Stimulated activated CD8-positive, alpha-beta memory T cell treated with anti-CD3 and anti-CD28 coated beads, Interleukin-4, amount 100 ng/mL, for 1 hour (primary cell): ENCODE results near the gene SKI.

Source experiments
- DNase-seq, 2 donors: peaks; one replicate each; pipeline ENCODE4 v3.0.0-alpha.2; 2020; ENCODE audit warnings: low read depth in 2 of 2, low spot score in 1 of 2

Gene SKI

DNA sequence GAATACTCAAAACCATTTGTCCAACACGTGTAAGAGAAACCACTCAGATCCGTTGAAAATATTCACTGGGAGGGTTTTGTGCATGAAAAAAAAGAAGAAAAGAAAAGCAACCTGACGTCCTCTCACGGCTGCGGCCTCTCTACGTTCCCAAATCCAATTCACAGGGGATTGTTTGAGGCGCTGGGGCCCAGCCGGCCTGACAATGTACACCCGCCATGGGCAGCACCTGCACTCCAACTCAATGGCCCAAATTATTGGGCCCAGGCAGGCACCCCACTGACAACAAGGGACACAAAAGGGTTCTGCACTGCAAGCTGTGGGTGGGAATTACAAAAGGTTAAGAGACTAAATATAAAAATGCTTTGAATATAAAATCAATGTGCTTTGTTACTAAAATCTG is 121.7 kb downstream of the SKI start:
- no peak for DNase-seq

DNA sequence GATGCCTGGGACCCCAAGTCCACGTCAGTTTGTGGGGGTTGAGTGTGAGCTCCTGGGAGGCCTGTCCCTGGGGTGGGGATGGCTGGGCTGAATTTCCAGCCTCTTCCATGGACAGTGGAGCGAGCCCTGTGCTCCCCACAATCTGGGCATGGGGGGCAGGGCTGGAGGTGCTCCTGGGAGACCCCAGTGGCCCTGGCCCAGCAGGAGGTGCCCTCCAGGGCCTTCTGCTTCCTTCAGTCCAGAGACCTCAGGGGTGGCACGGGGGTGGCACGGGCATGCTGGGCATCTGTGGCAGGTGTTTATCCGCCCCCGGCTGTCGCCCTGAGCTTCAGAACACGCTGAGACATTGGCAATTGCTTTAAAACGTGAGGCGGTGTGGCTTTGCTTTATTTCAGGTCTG is 122.4 kb downstream of the SKI start:
- DNase-seq, result no peak

DNA sequence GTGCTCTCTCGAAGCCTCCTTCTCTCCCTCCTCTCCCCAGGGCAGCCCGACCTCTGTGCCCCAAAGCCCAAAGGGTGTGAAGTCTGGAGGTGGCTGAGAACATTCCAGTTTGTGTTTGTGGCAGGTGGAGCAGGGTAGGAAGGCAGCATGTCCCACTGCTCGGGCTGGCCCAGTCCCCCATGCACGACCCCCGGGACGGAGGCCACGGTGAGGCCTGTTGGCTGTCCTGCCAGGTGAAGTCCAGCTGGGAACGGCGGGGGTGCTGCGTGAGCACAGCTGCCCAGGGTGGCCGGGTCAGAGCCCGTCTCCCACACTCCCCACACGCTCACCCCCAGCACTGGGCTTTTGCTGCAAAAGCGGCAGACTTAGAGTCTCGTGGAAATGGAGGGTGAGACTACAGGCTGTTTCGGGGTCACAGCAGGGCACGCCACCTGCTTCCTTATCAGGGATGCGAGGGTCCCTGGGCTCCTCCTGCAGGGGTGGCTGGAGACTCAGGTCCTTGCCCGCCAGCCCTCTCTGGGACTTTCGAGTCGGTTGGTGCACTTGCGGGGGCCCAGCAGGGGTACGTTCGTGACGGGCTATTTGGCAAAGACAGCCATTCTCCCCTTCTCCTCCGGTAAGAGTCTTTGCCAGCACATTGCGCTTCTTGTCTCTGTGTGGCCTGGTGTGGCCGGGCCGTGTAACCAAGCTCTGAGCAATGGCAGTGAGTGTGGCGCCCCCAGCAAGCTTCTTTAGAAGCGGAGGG is 123.0 kb downstream of the SKI start:
- DNase-seq, result no peak

DNA sequence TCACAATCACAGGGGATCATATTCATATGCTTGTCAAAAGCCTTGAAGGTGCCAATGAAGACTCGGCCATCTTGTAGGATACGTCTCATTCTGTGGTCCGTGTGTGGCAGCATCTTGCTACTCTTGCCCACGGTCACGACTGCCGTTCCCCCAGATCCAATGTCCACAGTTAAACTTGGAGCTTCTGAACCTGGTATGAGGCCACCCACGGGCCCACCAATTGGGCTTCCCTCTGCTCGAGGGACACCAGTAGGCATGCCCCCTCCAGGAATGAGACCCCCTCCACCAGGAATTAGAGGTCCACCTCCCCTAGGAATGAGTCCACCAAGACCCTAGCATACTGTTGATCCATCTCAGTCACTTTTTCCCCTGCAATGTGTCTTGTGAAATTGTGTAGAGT is 123.6 kb downstream of the SKI start:
- no peak for DNase-seq

DNA sequence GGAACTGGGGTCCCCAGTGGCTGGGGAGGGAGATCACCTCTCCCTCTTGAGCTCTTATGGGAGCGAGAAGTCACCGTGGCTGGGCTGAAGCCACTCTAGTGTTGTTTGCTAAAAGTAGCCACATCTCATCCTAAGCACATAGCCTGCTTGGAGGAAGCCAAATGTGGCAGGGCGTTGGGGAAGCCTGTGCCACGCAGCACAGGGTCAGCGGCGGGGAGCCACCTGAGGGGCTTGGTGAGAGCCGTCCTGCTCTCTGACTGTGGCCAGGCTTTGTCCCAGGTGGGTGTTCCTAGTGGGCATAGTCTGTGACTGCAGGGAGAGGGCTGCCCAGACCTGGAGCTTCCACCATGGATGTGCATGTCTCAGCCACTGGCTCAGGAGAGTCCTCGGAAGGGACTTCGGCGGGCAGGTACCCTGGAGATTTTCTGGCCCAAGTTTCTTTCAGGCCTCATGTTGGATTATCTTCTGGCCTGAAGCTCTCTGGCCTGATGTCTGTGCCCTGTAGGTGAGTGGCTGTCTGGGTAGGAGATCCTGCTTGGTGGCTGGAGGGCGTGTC is 124.3 kb downstream of the SKI start:
- no peak for DNase-seq

DNA sequence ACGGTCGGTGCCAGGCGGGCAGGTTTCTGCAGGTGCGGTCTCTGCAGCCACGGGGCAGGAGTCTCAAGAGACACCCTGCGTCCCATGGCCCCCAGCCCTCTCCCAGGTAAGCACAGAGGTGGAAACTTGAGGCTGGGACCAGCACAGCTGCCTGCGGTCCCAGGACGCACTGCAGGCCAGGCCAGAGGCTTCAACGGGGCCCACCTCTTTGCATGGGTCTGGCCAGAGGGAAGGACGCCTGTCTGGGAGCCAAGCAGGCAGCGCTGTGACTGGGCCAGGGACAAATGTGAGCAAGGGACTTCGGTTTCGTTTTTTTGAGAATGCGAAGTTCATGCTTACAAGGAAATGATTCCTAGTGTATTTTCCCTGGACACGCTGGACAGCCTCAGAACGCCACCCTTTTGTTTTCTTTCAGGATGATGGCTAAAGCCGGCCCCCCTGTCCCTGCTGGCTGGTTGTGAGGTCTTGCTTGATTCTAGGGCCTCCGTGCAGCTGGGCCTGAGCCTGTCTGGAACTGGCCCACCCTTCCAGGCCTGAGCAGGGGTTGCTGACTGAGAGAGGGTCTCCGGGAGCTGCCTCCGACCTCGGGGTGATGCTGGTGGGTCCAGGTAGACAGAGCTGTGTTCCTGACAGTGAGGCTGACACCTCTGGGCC is 124.9 kb downstream of the SKI start:
- DNase-seq, result no peak

DNA sequence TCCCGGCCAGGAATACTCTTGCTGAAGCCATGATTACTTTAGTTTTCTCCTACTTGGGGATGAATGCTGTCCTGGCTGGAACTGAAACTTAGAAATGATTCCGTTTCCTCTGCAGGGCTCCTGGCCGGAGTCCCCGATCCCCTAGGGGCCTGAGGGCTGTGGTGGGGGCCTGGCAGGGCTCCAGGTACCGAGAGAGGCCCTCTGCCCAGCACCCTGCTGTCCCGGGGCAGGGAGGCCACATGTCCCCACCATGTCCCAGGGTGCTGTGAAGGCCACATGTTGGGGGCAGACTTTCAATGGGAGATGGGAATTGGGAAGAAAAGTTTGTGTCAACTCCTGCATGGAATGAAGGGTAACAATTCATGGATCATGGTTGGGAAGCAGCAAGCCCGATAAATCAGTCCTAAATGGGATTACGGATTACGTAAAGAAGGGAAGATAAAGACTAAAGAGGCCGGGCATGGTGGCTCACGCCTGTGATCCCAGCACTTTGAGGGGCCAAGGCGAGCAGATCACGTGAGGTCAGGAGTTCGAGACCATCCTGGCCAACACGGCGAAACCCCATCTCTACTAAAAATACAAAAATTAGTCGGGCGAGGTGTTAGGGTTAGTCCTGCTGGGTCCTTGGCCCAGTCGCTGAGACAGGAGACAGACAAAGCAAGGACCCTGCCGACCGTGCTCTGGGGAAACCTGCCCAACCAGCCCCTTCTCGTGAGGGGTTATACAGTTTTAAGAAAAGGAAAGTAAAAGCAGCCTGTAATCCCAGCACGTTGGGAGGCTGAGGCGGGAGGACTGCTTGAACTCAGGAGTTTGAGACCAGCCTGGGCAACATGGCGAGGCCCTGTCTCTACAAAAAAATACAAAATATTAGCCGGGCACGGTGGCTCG is 125.7 kb downstream of the SKI start:
- no peak for DNase-seq

DNA sequence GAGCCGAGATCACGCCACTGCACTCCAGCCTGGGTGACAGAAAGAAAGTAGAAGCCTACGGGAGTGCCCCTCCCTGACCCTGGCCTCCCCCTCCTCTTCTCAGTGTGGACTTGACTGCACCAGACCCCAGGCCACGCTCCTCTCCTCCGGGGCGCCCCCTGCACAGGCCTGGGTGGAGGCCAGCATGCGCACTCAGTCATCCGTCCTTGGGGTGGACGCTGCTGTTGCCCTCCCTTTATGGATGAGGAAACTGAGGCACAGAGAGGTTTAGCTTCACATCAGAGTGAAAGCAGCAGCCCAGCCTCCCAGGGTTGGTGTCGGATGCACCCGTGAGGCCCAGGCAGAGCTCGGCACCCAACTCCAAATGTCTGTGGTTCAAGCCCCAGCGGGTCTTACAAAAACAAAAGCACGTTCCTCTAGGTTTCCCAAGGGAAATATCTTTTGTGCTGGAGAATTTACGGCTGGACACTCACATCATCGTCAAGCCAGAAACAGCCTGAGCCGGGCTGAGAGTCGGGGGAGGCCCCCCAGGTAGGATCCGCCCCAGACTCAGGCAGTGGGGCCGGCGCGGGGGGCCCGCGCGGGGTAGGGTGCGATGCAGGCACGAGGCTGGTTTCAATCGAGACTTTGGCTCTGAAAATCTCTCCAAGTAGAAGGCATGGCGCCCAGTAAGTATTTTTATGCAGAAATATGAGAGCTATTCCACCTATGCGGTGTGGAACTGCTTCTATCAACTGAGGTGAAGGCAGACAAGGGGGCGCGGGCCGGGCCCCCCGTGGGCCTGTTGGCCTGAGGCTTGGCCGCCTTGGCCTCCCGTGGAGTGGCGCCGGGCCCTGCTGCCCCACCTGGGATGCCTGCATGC is 126.6 kb downstream of the SKI start:
- DNase-seq, result no peak

DNA sequence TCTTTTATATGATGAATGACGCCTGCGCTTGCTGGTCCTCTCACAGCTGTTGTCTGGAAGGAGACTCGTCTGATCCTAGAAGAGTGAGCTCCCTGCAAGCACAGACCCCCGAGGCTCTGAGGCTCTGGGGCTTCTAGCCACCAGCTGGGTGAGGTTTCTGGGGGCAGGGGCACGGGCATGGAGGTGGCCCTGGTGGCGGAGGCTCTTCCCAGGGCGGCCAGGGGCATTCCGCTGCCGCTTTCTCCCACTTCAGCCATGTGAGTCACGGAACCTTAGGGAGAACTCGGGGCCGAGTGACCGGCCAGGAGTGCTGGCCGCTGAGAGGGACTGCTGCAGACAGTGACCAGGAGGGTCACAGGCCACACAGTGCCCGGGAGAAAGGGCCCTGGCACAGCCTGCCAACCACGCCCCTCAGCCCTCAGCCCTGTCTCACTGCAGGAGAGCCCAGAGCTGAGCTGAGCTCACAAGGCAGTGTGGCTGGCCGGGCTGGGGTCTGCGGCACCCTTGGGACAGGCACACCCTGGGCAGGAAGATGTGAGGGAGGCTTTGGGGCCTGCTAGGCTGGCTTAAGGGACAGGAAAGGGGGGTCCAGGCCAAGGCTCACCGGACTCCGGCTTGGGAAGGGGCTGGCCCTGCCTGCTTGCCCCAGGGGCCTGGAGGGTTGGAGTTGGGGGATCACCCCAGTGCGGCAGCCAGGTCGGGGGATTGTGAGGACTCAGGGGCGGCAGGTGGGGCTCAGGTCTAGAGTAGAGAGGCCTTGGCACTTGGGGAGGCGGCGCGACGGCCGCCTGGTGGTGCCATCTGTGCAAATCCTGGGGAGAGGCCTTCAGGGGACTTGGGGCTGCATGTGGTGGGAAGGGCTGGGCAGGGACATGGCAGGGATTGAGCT is 127.5 kb downstream of the SKI start:
- no peak for DNase-seq

DNA sequence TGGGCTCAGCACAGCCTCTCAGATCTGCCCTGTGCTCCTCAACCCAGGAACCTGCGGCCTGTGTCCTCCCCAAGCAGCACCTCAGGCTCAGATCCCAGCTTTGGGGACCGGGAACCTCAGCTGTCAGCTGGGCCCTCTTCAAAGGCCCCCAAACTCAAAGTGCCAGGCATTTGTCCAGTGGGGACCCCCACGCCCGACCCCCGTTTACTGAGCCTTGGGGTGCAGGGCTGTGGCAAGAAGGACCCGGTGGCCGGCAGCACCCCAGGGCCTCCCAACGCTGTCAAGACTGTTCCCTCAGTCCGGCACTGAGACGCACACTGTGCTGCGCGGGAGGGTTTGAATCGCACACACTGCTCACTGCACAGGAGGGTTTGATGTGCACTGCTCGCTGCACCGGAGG is 128.3 kb downstream of the SKI start:
- no peak for DNase-seq

DNA sequence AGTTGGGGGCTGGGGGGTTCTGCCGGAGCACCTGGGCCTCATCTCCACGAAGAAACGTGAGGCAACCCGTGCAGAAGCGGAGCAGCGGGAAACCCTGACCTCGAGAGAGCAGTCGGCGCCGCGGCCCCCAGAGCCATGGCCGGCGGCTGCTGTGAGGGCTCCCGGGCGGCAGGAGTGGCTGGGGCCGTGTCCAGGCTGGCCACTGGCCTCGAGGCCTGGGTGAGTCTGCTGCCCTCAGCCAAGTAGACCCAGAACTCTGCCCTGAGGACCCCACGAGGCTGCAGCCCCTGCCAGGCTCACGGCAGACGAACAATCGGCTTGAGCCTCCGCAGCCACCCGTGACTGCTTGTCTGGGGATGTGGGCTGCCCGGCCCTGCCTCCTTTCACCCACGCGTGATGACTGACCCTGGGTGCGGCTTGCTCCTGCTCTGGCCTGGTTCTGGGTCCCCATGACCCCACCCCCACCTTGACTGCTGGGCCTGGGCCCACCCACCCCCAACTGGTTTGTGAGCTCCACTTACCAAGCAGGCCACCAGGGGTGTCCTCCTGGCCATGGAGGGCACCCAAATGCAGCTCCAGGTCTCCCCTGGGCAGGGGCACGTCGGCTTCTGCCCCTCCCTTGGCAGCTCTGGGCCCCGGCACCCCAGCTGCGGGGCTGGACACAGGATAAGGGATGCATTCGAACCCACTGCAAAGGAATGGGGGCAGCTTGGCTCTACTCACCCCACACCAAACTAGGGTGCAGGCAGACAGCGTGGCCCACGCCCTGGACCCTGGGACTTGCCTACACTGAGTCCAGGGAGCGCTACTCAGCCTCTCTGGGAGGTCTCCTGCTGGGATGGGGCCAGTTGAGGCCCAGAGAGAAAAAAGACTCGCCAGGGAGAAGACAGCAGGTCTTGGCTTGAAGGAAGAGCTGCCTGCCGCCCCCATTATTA is 129.1 kb downstream of the SKI start:
- DNase-seq, result no peak

DNA sequence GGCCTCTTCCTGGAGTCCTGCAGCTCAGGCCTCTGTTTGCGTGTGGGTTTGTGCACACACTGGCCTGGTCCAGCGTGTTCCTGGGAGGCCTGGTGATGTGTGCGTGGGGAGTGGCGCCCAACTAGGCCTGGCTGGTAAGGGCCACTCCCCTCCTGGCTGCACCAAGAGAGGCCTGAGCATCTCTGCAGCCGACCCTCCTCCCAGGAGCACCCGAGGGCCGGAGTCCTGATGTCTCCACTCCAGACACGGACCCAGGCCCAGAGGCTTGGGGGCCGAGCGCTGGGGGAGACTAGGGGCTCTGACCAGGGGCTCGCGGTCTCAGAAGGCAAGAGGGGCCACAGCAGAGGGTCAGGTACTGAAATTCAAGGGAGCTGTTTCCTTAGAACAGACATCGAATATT is 130.0 kb downstream of the SKI start:
- DNase-seq, result no peak

DNA sequence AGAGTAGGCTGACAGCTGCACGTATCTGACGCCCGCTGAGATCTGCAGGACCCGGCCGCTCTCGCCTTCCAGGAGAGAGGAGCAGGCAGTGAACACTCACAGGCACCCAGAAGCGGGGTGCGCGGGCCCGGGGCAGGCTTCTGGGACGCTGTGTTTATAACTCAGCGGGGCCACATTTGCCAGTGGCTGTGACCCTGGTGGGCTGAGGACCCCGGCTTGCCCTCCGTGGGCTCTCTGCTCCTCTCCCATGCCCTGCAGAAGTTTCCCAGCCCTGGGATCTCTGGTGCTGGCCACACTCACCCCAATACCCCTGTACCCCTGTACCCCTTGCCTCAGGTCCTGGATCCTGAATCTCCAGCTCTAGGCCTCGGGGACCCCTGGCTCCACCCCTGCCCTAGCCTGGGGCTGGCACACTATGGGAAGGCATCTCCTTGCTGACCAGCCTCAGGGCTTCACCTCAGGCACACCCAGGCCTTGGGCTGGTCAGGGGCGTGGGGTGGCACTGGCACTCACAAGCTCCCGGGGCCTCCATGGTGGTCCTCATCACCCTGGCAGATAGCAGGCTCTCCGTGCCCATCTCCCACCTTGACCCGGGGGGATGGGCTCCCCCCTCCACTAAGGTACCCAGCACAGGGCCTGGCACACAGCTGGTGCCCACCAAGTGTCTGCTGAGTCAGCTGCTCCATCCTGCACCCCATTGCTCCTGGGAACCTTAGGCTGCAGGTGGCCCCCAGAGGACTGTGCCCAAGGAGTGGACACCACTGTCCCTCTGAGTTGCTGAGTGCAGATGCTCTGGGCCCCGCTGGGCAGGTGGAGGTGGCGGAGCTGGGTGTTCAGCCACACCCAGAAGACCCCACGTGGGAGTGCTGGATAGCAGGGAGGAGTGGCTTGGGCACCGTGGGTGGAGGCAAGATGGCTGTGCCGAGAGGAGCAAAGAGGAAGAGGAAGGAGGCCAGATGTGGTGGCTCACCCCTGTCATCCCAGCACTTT is 130.8 kb downstream of the SKI start:
- DNase-seq, result no peak
